Fibroblast of the aortic adventitia (primary cell): Measurements from ENCODE around the gene BIN1. TPM values are rescaled to one million over a fixed set of nuclear protein-coding genes. Genes with fewer than 3 reads are reported as not detected.

Experiments used
- DNase-seq: peaks from one replicate; pipeline ENCODE4 v3.0.0-alpha.2; 2010; ENCODE audit warnings: low read depth
- H3K4me3 ChIP-seq: 2 replicates; pipeline ENCODE4 v1.5.1; 2011; ENCODE audit warnings: low read depth, mild to moderate bottlenecking, control low read depth, low read length, moderate library complexity
- total RNA-seq: library from RNA; depleted of rRNA; stranded (reverse); fragments of >200 nt; gene quantifications from 2 replicates; pipeline ENCODE4 v1.2.3, GENCODE V29; 2012; ENCODE audit warnings: low replicate concordance
- TF ChIP-seq, protein P1 (sequence below): IDR thresholded peaks from 2 replicates; pipeline ENCODE4 v1.5.1; 2011; ENCODE audit warnings: mild to moderate bottlenecking, low read length, control low read depth, inconsistent platforms; ENCODE audit not compliant: insufficient read depth

Gene BIN1
- total RNA-seq, 1 donor, result 68.7 TPM

DNA sequence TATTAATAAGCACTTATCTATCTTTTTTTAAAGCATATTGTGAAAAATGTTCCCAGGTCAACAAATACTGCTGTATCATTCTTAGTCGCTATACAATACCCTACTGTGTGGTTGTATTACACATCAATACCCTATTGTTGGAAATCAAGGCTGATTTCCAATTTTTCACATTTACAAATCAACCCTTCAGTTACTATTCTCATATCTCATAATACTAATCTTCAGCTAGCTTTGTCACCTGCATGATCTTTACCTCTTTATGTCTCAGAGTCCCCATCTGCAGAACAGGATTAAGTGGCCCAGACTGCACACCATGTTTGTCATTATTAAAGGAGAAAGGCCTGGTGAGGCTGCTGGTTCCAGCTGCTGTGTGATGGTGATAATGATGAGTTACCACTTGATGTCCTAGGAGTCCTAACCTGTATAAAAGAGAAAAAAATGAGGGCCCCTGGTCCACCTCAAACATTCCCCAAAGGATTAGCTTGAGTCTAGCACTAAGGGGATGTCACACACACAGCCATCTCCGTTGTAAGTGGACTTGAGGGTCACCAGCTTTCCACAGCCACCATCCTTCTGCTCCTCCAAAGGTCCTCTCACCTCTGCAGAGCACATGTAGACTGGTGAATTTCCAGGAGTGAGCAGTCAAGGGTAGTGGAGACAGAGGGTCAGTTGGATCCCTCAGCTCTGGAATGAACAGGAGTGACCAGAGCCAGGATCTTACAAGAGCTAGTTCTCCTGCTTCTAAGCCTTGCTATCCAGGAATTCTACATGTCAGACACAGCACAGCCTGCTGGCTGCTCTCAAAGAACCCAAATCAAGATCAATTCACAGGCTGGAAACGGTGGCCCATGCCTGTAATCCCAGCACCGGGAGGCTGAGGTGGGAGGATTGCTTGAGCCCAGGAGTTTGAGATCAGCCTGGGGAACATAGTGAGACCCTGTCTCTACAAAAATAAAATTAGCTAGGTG is 36.0 kb upstream of the BIN1 start:
- H3K4me3 ChIP-seq, result no peak overlapping the region
- DNase-seq, result peak; percentile 21
- TF ChIP-seq, protein P1, sequence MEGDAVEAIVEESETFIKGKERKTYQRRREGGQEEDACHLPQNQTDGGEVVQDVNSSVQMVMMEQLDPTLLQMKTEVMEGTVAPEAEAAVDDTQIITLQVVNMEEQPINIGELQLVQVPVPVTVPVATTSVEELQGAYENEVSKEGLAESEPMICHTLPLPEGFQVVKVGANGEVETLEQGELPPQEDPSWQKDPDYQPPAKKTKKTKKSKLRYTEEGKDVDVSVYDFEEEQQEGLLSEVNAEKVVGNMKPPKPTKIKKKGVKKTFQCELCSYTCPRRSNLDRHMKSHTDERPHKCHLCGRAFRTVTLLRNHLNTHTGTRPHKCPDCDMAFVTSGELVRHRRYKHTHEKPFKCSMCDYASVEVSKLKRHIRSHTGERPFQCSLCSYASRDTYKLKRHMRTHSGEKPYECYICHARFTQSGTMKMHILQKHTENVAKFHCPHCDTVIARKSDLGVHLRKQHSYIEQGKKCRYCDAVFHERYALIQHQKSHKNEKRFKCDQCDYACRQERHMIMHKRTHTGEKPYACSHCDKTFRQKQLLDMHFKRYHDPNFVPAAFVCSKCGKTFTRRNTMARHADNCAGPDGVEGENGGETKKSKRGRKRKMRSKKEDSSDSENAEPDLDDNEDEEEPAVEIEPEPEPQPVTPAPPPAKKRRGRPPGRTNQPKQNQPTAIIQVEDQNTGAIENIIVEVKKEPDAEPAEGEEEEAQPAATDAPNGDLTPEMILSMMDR, result no peak

GRCh38 chr2:127140538-127140937 is 33.6 kb upstream of the BIN1 start:
- TF ChIP-seq, protein P1, result no peak
- no peak for DNase-seq
- no peak overlapping the region for H3K4me3 ChIP-seq

GRCh38 chr2:127139766-127140165 is 32.8 kb upstream of the BIN1 start:
- TF ChIP-seq, protein P1, result peak; percentile 2
- no peak overlapping the region for H3K4me3 ChIP-seq
- no peak for DNase-seq

- TF ChIP-seq, protein P1, result no peak
- no peak overlapping the region for H3K4me3 ChIP-seq
- no peak for DNase-seq
These were observed 31.3 kb upstream of the BIN1 start for GRCh38 chr2:127138281-127138680.

GRCh38 chr2:127137741-127138140 is 30.8 kb upstream of the BIN1 start:
- no peak for DNase-seq
- TF ChIP-seq, protein P1, result no peak
- no peak overlapping the region for H3K4me3 ChIP-seq

DNA sequence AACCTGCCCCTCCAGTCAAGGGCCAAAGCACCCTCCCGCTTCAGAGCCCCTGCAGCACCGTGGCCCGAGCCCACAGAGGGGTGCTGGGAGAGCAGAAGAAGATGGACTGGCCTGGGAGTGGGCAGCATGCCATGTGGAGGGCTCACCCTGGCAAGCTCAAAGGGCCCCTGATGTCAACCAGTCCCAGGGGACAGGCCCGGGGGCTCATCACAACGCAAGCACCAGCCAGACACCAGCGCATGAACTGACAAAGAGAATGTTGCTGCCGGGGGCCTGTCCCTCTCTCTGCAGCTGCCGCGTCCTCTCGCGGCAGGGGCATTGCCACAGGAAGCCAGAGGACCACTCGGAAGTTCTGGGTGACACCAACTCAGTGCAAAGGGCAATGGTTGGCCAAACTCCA is 30.3 kb upstream of the BIN1 start:
- DNase-seq, result no peak
- H3K4me3 ChIP-seq, result no peak overlapping the region
- TF ChIP-seq, protein P1, result no peak
